HG03103 (cell line): ENCODE data around the gene LTA4H.

Source experiments
- ATAC-seq: cut with Tn5 transposase; IDR thresholded peaks from one replicate; pipeline ENCODE4 v1.9.1; 2021; ENCODE audit warnings: low read depth; ENCODE audit not compliant: unreplicated experiment

The LTA4H gene

GRCh38 chr12:96036765-96037455 lies 1.5 kb upstream of the LTA4H start:
- no peak for ATAC-seq

DNA sequence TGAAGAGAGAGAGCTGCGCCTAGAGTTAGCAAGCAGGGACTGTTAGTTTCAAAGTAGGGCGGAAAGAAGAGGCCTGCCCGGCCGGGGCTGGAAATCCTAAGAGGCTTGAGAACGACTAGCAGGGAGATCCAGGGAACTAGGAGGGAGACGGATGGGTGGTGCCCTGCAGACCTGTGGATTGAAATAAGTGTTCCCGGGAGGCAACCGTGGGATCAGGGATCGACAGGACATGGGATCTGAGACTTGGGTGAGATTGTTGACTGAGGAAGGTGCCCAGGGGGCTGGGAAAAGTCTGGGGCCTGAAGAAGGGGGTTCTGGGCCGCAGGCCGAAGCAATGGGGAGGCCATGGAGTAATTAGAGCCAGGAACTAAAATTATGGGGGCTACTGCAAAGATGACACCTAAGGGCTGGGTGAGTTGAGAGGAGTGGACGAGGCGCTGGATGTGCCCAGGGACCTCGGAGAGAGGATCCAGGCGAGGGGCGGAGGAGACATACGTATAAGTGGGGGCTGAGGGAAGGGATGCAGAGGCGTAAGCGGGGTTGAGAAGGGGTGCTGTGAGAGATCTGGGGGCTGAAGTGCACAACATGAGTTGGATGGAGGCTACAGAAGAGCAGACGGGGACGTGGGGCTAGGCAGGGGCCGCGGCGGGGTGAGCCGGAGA lies 635 bp downstream of the LTA4H start:
- ATAC-seq, result peak; percentile 2

GRCh38 chr12:96033549-96034389 lies 1.6 kb downstream of the LTA4H start:
- ATAC-seq, result no peak

GRCh38 chr12:96029826-96030225 lies 5.6 kb downstream of the LTA4H start:
- ATAC-seq, result no peak

GRCh38 chr12:96028538-96028937 lies 6.8 kb downstream of the LTA4H start:
- no peak for ATAC-seq

DNA sequence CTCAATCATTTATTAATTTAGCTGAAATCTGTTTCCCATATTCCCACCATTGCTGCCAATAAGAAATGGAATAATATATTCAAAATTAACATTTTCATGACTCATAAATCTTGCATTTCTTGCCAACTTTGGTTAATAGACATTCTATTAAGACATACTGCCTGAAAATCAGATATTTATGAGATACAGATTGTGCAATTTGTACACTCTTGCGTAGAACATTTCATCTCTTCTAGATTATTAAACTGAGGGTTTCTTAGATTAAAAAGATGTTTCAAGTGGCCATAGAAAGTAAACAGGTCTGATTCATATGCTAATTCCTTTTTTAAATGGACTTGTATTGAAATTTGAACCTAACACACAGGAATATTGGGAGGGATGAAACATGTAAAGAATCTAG lies 9.1 kb downstream of the LTA4H start:
- ATAC-seq, result no peak

- ATAC-seq, result no peak
These were observed 9.9 kb downstream of the LTA4H start for GRCh38 chr12:96025518-96025917.

- peak; percentile 98 for ATAC-seq
These were observed 14.9 kb downstream of the LTA4H start for GRCh38 chr12:96020314-96021003.

DNA sequence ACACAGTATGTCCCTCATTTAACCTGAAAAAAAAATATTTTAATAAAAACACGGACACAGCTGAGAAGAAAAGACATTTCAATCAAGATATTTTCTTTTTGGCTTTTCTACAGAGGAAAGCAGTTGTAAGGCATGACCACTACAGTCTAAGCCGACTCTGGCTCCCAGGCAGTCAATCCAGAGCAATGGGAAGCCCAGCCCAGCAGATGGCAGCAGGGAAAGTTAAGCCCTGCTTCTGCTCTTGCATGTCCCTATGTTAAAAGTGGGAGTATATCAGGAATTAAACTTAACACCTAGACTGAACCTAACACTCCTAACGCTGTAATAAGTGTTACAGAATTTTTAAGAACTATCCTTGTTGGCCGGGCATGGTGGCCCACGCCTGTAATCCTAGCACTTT lies 19.7 kb downstream of the LTA4H start:
- no peak for ATAC-seq

GRCh38 chr12:96014943-96015599 lies 20.3 kb downstream of the LTA4H start:
- no peak for ATAC-seq

GRCh38 chr12:96007729-96008128 lies 27.7 kb downstream of the LTA4H start:
- no peak for ATAC-seq

GRCh38 chr12:96006727-96007126 lies 28.7 kb downstream of the LTA4H start:
- no peak for ATAC-seq

- ATAC-seq, result no peak
These were observed 34.5 kb downstream of the LTA4H start for GRCh38 chr12:96000858-96001257.

GRCh38 chr12:95999484-95999883 lies 35.9 kb downstream of the LTA4H start:
- ATAC-seq, result no peak

DNA sequence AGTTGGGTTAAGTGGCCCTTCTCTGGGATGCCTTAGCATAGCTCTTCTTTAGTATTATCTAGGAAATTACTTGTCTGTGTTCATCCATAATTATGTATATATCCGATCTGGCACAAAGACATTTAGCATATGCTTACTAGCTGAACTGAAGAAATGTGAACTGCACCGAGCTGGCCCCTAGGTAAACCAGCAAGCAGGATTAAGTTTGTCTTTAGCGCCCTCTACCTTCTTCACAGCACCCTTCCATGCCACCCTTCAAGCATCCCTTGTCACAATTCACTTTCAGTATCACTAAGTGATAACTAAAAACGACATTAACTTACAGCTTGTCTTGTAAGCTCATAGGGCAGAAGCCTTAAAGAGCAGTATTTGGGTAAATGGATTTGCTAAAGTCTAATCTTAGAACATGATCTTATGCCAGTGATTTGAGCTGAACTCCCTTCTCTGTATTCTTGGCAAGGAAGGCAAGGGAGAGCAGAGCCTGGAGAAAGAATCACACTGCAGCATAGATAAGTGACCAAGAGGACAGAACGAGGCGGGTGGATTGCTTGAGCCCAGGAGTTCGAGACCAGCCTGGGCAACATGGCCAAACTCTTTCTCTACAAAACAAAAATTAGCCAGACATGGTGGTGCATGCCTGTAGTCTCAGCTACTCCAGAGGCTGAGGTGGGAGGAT lies 36.6 kb downstream of the LTA4H start:
- ATAC-seq, result peak; percentile 85

GRCh38 chr12:95997911-95998510 lies 37.4 kb downstream of the LTA4H start:
- ATAC-seq, result no peak

DNA sequence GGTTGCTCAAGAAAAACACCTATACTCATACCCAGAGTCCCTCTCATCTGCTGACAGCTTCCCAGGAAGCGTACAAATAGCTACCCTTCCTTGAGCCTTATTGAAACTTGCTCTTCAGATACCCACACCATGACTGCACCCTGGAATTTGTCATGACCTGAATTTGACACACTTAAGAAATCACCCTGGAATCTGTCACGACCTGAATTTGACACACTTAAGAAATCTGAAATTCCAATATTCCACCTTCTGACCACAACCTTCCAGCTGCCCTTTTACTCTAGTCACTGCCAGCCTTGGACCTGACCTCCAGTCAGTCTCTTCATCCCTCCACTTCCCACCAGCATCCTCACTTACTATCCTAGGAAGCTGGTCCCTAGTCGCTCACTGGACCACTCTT lies 38.1 kb downstream of the LTA4H start:
- no peak for ATAC-seq

- ATAC-seq, result no peak
These were observed 39.2 kb downstream of the LTA4H start, which contains the start of gene HAL for GRCh38 chr12:95996034-95996658. Gene HAL (minus strand): TSS chr12:95996344. CDS start chr12:95995910, 434 bp downstream.
